DND-41 (cell line): ENCODE results near the gene VPS35.

Source experiments
- CTCF ChIP-seq: IDR thresholded peaks from 2 replicates; pipeline ENCODE4 v1.5.1; 2012; ENCODE audit warnings: borderline replicate concordance, low read length, moderate library complexity, mild to moderate bottlenecking; ENCODE audit not compliant: poor library complexity, severe bottlenecking; ENCODE audit errors: extremely low read depth
- EZH2 ChIP-seq: IDR thresholded peaks from 3 replicates; pipeline ENCODE4 v1.6.1; 2012; ENCODE audit warnings: borderline replicate concordance, low read depth, mild to moderate bottlenecking, moderate library complexity, low read length, inconsistent platforms; ENCODE audit not compliant: severe bottlenecking

GRCh38 chr16:46621006-46621933 lies 67.7 kb downstream of the VPS35 start, which contains the start of gene SHCBP1:
- TF ChIP-seq CTCF: no peak
- TF ChIP-seq EZH2: no peak
